Measurements from ENCODE around the gene PARP16. TPM values are rescaled to one million over a fixed set of nuclear protein-coding genes. Genes with fewer than 3 reads are reported as not detected.

Gene PARP16
- total and polyA plus RNA-seq, 2 experiments from 2014 or later, result 3.6 to 4.1 TPM

DNA sequence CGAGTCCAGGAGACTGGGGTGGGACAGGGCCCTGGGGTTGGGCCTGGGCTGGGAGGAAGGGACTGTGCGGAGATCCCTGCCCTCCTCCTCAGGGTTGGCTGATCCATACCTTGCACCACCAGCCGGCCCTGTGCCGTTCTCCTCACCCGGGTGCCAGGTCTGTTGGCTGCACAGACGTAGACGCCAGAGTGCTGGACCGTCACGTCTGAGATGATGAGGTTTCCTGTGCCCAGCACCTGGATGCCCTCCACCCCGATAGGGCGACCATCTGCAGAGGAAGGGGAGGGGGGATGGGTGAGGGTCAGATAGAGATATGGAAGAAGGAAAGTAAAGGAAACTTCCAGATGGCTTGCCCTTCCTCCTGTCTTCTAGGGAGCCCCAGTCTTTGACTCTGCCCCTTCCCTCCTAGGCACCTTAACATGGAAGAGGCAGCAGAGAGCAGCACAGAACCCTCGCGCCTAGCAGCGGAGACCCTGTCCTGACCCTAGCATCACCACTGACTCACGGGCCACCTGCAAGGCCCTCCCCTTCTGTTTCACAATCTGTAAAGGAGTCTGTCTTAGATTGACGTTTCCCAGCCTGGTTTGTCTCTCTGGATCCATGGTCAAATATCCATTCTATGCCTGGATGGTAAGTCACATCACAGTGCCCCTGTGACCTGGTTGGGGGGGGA is 46.6 kb upstream of the PARP16 start (continued):
- TF ChIP-seq, protein P1, sequence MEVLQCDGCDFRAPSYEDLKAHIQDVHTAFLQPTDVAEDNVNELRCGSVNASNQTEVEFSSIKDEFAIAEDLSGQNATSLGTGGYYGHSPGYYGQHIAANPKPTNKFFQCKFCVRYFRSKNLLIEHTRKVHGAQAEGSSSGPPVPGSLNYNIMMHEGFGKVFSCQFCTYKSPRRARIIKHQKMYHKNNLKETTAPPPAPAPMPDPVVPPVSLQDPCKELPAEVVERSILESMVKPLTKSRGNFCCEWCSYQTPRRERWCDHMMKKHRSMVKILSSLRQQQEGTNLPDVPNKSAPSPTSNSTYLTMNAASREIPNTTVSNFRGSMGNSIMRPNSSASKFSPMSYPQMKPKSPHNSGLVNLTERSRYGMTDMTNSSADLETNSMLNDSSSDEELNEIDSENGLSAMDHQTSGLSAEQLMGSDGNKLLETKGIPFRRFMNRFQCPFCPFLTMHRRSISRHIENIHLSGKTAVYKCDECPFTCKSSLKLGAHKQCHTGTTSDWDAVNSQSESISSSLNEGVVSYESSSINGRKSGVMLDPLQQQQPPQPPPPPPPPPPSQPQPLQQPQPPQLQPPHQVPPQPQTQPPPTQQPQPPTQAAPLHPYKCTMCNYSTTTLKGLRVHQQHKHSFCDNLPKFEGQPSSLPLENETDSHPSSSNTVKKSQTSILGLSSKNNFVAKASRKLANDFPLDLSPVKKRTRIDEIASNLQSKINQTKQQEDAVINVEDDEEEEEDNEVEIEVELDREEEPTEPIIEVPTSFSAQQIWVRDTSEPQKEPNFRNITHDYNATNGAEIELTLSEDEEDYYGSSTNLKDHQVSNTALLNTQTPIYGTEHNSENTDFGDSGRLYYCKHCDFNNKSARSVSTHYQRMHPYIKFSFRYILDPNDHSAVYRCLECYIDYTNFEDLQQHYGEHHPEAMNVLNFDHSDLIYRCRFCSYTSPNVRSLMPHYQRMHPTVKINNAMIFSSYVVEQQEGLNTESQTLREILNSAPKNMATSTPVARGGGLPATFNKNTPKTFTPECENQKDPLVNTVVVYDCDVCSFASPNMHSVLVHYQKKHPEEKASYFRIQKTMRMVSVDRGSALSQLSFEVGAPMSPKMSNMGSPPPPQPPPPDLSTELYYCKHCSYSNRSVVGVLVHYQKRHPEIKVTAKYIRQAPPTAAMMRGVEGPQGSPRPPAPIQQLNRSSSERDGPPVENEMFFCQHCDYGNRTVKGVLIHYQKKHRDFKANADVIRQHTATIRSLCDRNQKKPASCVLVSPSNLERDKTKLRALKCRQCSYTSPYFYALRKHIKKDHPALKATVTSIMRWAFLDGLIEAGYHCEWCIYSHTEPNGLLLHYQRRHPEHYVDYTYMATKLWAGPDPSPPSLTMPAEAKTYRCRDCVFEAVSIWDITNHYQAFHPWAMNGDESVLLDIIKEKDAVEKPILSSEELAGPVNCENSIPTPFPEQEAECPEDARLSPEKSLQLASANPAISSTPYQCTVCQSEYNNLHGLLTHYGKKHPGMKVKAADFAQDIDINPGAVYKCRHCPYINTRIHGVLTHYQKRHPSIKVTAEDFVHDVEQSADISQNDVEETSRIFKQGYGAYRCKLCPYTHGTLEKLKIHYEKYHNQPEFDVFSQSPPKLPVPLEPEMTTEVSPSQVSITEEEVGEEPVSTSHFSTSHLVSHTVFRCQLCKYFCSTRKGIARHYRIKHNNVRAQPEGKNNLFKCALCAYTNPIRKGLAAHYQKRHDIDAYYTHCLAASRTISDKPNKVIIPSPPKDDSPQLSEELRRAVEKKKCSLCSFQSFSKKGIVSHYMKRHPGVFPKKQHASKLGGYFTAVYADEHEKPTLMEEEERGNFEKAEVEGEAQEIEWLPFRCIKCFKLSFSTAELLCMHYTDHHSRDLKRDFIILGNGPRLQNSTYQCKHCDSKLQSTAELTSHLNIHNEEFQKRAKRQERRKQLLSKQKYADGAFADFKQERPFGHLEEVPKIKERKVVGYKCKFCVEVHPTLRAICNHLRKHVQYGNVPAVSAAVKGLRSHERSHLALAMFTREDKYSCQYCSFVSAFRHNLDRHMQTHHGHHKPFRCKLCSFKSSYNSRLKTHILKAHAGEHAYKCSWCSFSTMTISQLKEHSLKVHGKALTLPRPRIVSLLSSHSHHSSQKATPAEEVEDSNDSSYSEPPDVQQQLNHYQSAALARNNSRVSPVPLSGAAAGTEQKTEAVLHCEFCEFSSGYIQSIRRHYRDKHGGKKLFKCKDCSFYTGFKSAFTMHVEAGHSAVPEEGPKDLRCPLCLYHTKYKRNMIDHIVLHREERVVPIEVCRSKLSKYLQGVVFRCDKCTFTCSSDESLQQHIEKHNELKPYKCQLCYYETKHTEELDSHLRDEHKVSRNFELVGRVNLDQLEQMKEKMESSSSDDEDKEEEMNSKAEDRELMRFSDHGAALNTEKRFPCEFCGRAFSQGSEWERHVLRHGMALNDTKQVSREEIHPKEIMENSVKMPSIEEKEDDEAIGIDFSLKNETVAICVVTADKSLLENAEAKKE (CRISPR knock-in tag; IDR thresholded peaks at IDR 0.05), result no peak
- TF ChIP-seq EZH2 (IDR thresholded peaks at IDR 0.05; ENCODE audit: low read depth, unreplicated experiment), result no peak

DNA sequence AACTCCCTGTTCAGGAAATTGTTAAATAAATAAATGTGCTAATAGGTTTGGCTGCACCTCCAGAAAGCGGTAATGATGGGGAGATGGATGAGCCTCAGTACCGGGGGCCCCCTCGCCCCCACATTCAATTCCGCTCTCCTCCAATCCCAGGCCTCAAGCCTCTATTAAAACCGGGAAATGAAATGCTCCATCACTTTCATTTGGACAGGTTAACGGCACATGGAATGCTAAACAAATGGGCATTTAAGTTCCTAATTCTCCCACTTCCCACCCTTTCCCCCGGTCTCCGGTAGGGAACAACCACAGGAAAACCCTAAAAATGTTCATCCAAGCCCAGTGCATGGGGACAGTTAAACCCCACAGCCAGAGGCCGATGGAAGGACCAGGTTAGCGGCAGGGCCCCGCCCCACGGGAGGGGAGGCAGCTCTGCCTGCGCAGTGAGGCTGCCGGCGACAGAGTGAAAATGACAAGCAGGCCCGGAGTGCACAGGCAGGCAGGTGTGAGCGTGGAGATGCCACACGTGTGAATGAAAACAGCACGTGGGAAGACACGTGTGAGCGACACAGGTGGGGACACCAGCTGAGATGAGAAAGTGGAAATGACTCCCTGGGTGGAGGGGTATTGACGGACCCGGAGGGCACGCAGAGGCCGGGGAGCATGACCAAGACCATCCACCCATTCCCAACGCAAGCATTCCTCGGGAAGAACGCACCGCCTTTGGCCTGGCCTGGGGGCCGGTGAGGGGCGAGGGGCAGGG is 45.9 kb upstream of the PARP16 start:
- no peak overlapping the region for H3K4me2 ChIP-seq
- H3K4me1 ChIP-seq (ENCODE audit: insufficient read depth), result peaks cover 48% of the 10 kb centered on the region
- no peaks in the 10 kb centered on the region; the same call in 2 of the 3 replicates for H3K9me3 Mint-ChIP-seq
- no peaks in the 10 kb centered on the region for H3K36me3 ChIP-seq (ENCODE audit: insufficient read depth)
- ATAC-seq (no peak), DNase-seq (ENCODE audit: low spot score) (no peak)
- peaks cover 49% of the 10 kb centered on the region for H3K4me1 Mint-ChIP-seq
- no peaks in the 10 kb centered on the region; the same call in 1 of the 2 replicates for H4K20me1 ChIP-seq (replicated peaks; ENCODE audit: insufficient read depth)
- H3K4me3 Mint-ChIP-seq, result peak overlapping the region; percentile 29; the same call in 1 of the 3 replicates
- no peaks in the 10 kb centered on the region for H3K27me3 ChIP-seq (ENCODE audit: insufficient read depth)
- H3K27ac ChIP-seq (ENCODE audit: low read depth), result no peak overlapping the region
- peaks cover 34% of the 10 kb centered on the region for H3K36me3 Mint-ChIP-seq (ENCODE audit: low read depth)
- peaks cover 12% of the 10 kb centered on the region for H3K27me3 Mint-ChIP-seq (ENCODE audit: insufficient read depth, low read depth, poor library complexity)
- no peak overlapping the region for H3K27ac Mint-ChIP-seq
- H2AFZ ChIP-seq, result no peak overlapping the region
- 0 out of 2 replicates have a peak, but pooled peaks cover 9% of the 10 kb centered on the region for H3F3A ChIP-seq (replicated peaks; ENCODE audit: low read depth)
- H3K9me2 ChIP-seq (ENCODE audit: insufficient read depth), result no peaks in the 10 kb centered on the region
- H3K4me3 ChIP-seq, result no peak overlapping the region
- no peaks in the 10 kb centered on the region for H3K79me2 ChIP-seq (replicated peaks; ENCODE audit: insufficient read depth)
- no peak for TF ChIP-seq POLR2AphosphoS5 (IDR thresholded peaks at IDR 0.05; ENCODE audit: low read depth)
